ENCODE measurements around the gene ZSCAN21.

- TF ChIP-seq POLR2A (IDR thresholded peaks at IDR 0.05) = no peak
- TF ChIP-seq, protein P1, sequence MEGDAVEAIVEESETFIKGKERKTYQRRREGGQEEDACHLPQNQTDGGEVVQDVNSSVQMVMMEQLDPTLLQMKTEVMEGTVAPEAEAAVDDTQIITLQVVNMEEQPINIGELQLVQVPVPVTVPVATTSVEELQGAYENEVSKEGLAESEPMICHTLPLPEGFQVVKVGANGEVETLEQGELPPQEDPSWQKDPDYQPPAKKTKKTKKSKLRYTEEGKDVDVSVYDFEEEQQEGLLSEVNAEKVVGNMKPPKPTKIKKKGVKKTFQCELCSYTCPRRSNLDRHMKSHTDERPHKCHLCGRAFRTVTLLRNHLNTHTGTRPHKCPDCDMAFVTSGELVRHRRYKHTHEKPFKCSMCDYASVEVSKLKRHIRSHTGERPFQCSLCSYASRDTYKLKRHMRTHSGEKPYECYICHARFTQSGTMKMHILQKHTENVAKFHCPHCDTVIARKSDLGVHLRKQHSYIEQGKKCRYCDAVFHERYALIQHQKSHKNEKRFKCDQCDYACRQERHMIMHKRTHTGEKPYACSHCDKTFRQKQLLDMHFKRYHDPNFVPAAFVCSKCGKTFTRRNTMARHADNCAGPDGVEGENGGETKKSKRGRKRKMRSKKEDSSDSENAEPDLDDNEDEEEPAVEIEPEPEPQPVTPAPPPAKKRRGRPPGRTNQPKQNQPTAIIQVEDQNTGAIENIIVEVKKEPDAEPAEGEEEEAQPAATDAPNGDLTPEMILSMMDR (IDR thresholded peaks at IDR 0.05) = no peak
These were observed 57.1 kb downstream of the ZSCAN21 start for GRCh38 chr7:100106633-100107032.

Data from thyroid gland (tissue), 4 donors.